Measurements from ENCODE around the gene OPTN.
"Not testable (repeated sequence)": the region's sequence is repeated elsewhere in the genome, so short reads cannot be mapped to it uniquely, and the experiment has no call there.

OPTN gene

DNA sequence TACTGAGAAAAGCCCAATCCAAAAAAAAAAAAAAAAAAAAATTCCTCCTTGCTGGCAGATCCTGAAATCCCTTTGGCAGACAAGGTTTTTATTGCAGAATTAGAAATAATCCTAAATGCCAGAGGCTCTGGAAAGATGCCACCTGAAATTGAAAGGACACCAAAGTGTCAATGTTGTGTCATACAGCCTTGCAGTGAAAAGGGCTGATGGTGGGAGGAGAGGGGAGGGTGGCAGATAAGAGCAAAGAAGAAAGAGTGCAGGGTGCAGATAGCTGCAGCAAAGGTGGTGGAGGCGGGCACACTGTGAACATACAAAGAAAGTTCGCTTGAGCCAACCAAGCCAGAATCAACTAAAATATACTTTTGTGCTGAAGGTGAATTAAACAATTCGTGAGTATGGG lies 8.2 kb upstream of the OPTN start:
- DNase-seq: no peak

DNA sequence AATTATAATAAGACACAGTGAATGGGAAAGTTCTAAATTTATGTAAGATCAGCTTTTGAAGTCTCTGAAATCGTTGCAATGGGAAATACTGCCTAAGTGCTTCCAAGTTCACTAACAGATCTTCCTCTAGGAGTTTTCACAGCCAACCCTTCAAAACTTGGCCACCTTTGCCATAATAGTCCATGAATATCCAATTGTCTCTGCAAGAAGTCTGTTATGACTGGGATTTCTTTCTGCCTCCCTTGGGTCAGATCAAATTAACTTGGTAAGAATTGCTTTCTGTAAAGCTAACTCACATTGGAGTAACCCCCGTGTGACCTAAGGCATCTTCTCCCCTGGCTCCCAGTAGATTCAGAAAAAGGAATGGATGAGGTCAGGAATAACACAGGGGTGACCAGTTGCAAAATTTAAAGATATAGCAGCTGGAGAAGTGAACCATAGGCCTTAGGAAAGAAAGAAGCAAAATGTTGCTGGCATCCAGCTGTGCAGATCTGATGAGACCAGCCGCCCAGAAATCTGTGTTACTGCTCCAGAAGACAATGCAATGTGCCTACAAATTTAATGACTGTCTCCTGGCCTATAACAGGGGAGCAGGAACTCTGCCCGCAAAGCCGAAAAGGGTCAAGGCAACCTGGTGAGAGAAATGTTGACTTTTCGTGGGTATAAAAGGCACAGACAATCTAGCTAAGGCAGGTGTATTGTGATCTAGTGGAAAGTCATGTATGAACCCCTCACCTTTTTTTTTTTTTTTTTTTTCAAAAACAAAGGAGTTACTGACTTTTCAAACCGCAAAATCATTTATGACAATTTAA lies 7.5 kb upstream of the OPTN start:
- no peak for DNase-seq

DNA sequence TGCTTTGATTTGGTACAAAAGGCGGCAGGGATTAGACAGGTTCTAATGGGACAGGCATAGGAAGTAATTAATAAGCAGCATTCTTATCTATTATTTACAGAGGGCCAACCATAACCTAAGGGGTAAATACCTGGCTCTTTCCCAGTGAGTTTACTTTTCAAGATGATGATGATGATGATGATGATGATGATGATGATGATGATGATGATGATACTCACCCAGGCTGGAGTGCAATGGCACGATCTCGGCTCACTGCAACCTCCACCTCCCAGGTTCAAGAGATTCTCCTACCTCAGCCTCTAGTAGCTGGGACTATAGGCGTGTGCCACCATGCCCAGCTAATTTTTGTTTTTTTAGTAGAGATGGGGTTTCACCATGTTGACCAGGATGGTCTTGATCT lies 5.9 kb upstream of the OPTN start:
- DNase-seq: not testable (repeated sequence)

DNA sequence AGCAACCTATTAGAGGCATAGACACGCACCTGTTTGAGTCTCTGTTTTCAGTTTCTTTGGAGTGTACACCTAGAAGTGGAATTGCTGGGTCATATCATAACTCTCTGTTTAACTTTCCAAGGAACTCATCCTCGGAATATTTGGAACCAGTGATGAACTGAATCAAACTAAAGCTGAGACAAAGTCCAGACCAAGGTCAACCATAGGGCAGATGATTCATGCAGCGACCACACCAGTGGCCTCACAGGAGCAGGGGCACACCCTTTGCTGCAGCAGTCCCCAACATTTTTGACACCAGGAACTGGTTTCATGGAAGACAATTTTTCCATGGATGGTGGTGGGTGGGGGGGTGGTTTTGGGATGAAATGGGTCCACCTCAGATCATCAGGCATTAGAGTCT lies 4.9 kb upstream of the OPTN start:
- no peak for DNase-seq

DNA sequence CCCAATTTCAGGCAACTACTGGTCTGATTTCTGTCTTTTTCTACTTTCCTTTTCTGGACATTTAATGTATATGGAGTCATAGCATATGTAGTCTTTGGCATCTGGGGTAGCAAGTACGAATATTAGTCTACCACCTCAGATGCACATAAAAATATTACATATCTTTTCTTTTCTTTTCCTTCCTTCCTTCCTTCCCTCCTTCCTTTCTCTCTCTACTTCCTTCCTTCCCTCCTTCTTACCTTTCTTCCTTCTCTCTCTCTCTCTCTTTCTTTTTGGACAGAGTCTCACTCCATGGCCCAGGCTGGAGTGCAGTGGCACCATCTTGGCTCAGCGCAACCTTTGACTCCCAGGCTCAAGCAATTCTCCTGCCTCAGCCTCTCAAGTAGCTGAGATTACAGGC lies 4.0 kb upstream of the OPTN start:
- no peak for DNase-seq

DNA sequence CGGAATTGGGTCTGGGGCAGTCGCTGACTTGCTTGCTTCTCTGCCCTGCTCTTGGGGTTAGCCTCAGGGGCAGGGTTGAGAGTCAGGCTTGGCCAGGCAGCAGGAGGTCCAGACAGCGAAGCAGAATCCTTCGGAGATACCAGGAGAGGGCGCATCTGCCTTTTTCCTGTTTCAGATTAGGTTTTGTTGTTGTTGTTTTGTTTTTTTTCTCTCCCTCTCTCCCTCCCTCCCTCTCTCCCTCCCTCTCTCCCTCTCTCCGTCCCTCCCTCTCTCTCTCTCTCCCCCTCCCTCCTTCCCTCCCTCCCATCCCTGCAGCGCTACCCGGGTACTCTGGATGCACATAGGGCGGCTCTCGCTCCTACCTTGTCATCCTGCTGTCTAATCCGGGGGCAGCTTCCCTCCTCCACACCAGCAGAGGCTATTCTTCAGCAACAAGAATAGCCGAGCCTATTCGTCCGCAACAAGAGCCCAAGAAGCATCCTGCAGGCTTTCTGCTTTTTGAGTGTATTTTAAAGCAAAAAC lies 758 bp upstream of the OPTN start:
- peak; percentile 65 for DNase-seq

- no peak for DNase-seq
Observed at GRCh38 chr10:13100349-13101294, 659 bp downstream of the OPTN start.

- no peak for DNase-seq
Observed at GRCh38 chr10:13102002-13102794, 2.2 kb downstream of the OPTN start.

- DNase-seq: no peak
Observed at GRCh38 chr10:13103554-13103953, 3.6 kb downstream of the OPTN start.

DNA sequence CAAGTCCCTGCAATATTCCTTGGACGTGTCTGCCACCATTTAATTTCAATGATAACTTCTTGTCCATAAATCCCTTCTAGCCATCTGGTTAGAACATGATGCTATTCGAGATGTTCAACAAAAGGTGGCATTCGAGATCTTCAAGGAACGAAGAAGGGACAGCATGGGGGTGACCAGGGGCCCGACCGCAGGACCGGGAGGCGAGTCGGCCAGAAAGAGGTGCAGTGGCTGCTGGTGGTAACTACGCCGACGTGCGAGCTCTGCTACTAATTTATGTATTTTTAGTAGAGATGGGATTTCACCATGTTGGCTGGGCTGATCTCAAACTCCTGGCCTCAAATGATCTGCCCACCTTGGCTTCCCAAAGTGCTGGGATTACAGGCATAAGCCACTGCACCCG lies 4.7 kb downstream of the OPTN start:
- DNase-seq: no peak

- no peak for DNase-seq
Observed at GRCh38 chr10:13105184-13105583, 5.2 kb downstream of the OPTN start.

GRCh38 chr10:13106387-13107045 lies 6.6 kb downstream of the OPTN start:
- DNase-seq: no peak

GRCh38 chr10:13110908-13111307 lies 10.9 kb downstream of the OPTN start:
- DNase-seq: no peak

- no peak for DNase-seq
Observed at GRCh38 chr10:13113544-13113943, 13.6 kb downstream of the OPTN start.

DNA sequence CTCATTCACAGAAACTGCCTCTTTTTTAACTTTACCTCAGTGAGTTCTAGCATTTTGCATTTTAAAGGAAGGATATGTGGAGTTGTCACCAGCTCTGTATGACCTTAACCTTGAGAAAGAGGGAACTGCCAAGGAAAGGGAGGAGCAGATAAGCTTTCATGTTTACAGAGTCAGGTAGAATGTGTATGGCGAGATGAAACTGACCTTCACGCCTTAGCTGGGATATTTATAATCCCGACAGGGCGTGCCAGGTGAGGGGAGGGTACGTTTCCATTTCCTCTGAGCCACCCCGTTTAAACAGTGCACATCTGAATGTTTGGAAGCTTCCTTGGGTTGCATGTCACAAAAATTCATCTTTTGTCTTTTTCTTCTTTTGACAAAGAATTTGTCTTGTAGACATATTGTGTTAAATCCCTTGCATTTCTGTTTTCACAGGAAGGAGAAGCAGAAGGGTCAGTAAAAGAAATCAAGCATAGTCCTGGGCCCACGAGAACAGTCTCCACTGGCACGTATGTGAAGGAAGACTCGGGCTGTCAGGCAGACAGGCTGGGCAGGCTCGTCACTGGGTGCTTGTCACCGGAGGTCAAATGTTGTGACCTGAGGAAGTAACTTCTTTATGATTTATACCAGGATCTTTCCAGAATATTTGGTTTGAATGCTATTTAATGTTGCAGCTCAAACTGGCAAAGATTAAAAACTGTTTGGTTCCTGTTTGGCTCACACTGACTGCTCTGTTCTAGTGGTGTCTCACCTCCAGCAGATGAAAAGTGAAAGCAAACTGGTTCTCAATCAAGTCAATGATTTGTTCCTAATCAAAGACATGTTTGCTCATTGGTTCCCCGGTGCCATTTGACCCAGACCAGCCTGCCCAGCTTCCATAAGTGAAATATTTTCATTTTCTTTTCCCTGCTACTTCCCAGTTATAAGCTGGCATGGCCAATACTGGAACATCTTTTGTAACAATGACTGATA lies 16.2 kb downstream of the OPTN start:
- no peak for DNase-seq

DNA sequence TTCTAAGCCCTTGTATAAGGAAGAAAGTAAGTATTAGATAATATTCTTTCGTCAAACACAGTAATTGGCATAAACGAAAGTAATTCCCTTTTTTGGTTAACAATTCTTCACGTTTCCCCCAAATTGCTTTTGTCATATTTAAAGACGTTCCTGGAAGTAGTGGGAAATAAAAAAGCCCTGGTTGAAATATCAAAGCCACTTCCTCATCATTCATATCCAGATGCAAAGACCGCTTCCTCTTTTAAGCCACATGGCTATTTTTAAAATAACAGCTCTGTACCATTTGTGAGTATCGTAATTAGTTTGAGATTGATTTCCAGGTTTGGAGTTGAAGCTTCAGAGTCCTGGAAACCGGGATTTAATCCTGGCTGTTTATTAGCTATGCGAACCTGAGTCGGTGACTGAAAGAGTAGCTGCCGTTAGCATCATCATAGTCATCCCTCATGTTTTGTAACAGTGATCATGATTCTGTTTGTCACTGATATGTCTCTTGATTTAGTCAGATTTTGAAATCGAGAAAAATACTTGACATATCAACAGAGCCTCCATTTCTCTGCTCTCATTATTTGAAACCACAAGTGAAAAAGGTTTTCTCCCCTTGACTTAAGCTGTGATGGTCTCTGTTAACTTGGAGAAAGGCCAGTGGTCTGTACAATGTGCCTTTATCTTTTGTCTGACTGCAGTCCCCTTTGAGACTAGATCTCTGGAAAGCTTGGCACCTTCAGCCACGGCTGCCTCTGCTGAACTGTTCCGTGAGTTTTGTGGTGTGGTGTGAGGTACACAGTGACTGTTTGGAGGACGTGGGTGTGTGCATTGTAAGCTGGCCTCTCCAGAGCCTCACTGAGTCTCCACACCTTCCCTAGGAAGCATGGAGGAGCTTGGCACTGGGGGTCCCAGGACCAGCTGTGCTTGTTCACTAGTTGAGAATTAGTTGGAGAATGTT lies 18.1 kb downstream of the OPTN start:
- no peak for DNase-seq

DNA sequence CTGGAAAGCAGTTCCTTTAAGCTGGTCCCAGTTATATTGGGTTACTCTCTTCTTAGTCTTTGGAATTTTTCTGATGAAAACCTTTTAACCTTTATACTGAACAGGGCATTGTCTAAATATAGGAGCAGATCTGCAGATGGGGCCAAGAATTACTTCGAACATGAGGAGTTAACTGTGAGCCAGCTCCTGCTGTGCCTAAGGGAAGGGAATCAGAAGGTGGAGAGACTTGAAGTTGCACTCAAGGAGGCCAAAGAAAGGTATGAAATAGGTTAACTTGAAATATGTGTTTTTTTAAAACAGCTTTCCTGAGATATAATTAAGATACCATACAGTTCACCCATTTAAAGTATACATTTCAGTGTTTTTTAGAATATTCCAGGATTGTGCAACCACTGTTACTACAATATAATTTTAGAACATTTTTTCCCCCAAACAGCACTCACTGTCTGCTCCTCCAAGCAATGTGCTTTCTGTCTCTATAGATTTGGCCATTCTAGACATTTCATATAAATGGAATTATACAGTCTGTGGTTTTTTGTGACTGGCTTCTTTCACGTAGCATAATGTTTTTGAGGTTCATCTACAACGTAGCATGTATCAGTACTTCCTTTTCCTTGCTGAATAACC lies 18.9 kb downstream of the OPTN start:
- no peak for DNase-seq

- DNase-seq: no peak
Observed at GRCh38 chr10:13120786-13121499, 21.0 kb downstream of the OPTN start.

DNA sequence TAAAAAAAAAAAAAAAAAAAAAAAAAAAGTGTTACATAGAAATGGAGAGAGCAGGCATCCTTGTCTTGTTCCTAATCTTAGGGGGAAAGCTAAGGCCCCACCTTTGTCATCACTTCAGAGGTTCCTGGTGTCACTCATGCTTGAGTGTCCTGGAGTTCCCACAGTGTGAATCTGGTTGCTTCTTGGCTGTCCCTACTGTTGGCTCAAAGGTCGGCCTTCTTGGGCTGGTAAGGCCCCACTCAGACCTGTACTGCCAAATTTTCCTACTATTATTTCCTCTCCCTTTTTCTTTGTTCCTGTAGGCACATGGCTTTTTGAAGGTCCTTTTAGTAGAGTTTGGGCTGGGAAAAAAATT lies 21.5 kb downstream of the OPTN start:
- DNase-seq: no peak

All from NCI-H226 (cell line).